WERI-Rb-1 (cell line): ENCODE measurements around the gene COL5A1.

ENCODE experiments used
- DNase-seq: peaks from one replicate; pipeline ENCODE4 v3.0.0-alpha.2; 2020
- H3K27ac ChIP-seq: fragments of 250-450 bp; sonication (Bioruptor Pico); 2 replicates; pipeline ENCODE4 v1.5.1; 2020; ENCODE audit warnings: mild to moderate bottlenecking, moderate library complexity
- H3K27me3 ChIP-seq: fragments of 250-450 bp; sonication (Bioruptor Pico); 2 replicates; pipeline ENCODE4 v1.5.1; 2021; ENCODE audit warnings: mild to moderate bottlenecking, low read depth, moderate library complexity; ENCODE audit not compliant: insufficient read depth, severe bottlenecking
- H3K36me3 ChIP-seq: fragments of 250-450 bp; sonication (Bioruptor Pico); 2 replicates; pipeline ENCODE4 v1.5.1; 2020; ENCODE audit warnings: mild to moderate bottlenecking, moderate library complexity
- H3K4me3 ChIP-seq: 2 replicates; pipeline ENCODE4 v1.5.1; 2011; ENCODE audit warnings: low read depth, mild to moderate bottlenecking, control low read depth, low read length
- H3K9me3 ChIP-seq: fragments of 250-450 bp; sonication (Bioruptor Pico); 2 replicates; pipeline ENCODE4 v1.5.1; 2021; ENCODE audit warnings: mild to moderate bottlenecking, moderate library complexity; ENCODE audit not compliant: severe bottlenecking
- CTCF ChIP-seq: IDR thresholded peaks from 2 replicates; pipeline ENCODE4 v1.5.1; 2011; ENCODE audit warnings: low read depth, mild to moderate bottlenecking, control low read depth, inconsistent platforms, low read length

Gene COL5A1

GRCh38 chr9:134634667-134635230 lies 6.9 kb upstream of the COL5A1 start:
- DNase-seq, result no peak
- no peak for TF ChIP-seq CTCF
- no peak overlapping the region for H3K27ac ChIP-seq
- H3K36me3 ChIP-seq, result no peaks in the 10 kb centered on the region
- H3K9me3 ChIP-seq, result no peaks in the 10 kb centered on the region
- H3K4me3 ChIP-seq, result no peak overlapping the region
- no peaks in the 10 kb centered on the region for H3K27me3 ChIP-seq

- no peak for DNase-seq
- Histone ChIP-seq H3K4me3 (no peak overlapping the region), H3K9me3 (no peaks in the 10 kb centered on the region), H3K36me3 (no peaks in the 10 kb centered on the region), H3K27ac (no peak overlapping the region), H3K27me3 (no peaks in the 10 kb centered on the region)
- TF ChIP-seq CTCF, result no peak
Observed at GRCh38 chr9:134635351-134636148, 6.1 kb upstream of the COL5A1 start.

- Histone ChIP-seq H3K4me3 (no peak overlapping the region), H3K27me3 (no peaks in the 10 kb centered on the region), H3K36me3 (no peaks in the 10 kb centered on the region), H3K9me3 (no peaks in the 10 kb centered on the region), H3K27ac (no peak overlapping the region)
- no peak for TF ChIP-seq CTCF
- no peak for DNase-seq
Observed at GRCh38 chr9:134636149-134636507, 5.5 kb upstream of the COL5A1 start.

- DNase-seq, result peak; percentile 90
- H3K27me3 ChIP-seq, result no peaks in the 10 kb centered on the region
- peak overlapping the region; percentile 67 for H3K27ac ChIP-seq
- H3K4me3 ChIP-seq, result no peak overlapping the region
- no peaks in the 10 kb centered on the region for H3K36me3 ChIP-seq
- no peaks in the 10 kb centered on the region for H3K9me3 ChIP-seq
- TF ChIP-seq CTCF, result peak; percentile 65
Observed at GRCh38 chr9:134637241-134637640, 4.4 kb upstream of the COL5A1 start.

GRCh38 chr9:134637696-134638501 lies 3.7 kb upstream of the COL5A1 start:
- TF ChIP-seq CTCF, result no peak
- Histone ChIP-seq H3K4me3 (no peak overlapping the region), H3K36me3 (no peaks in the 10 kb centered on the region), H3K27me3 (no peaks in the 10 kb centered on the region), H3K9me3 (no peaks in the 10 kb centered on the region), H3K27ac (peak overlapping the region; percentile 67)
- no peak for DNase-seq
